HepG2 (cell line): ENCODE measurements around the gene NPSR1. TPM values are rescaled to one million over a fixed set of nuclear protein-coding genes. Genes with fewer than 3 reads are reported as not detected.

Source experiments
- ARNT ChIP-seq: fragments of 450-650 bp; IDR thresholded peaks from 2 replicates; pipeline ENCODE4 v1.6.1; 2017
- CBX5 ChIP-seq: sonication (generic); formaldehyde crosslinking; IDR thresholded peaks from 2 replicates; pipeline ENCODE4 v1.4.0; 2020; ENCODE audit warnings: missing genetic modification reagents, borderline replicate concordance
- HES4 ChIP-seq: sonication (generic); formaldehyde crosslinking; IDR thresholded peaks from 2 replicates; pipeline ENCODE4 v1.9.0; 2021; ENCODE audit warnings: mild to moderate bottlenecking, missing genetic modification reagents, borderline replicate concordance
- HOXA5 ChIP-seq: sonication (generic); formaldehyde crosslinking; IDR thresholded peaks from 2 replicates; pipeline ENCODE4 v1.4.0; 2020; ENCODE audit warnings: missing genetic modification reagents
- MEIS2 ChIP-seq: sonication (generic); formaldehyde crosslinking; IDR thresholded peaks from 2 replicates; pipeline ENCODE4 v1.9.0; 2021; ENCODE audit warnings: mild to moderate bottlenecking, missing genetic modification reagents
- NFE2 ChIP-seq: sonication (generic); formaldehyde crosslinking; IDR thresholded peaks from 2 replicates; pipeline ENCODE4 v1.4.0; 2020; ENCODE audit warnings: missing genetic modification reagents
- RBM22 ChIP-seq: fragments of 200-400 bp; formaldehyde crosslinking; optimal IDR thresholded peaks from 2 replicates; pipeline ENCODE3; 2017; ENCODE audit warnings: mild to moderate bottlenecking, low read length, moderate library complexity
- UBTF ChIP-seq: sonication (generic); formaldehyde crosslinking; IDR thresholded peaks from 2 replicates; pipeline ENCODE4 v1.4.0; 2020; ENCODE audit warnings: mild to moderate bottlenecking, missing genetic modification reagents
- ZFP36 ChIP-seq: fragments of 150-350 bp; IDR thresholded peaks from 2 replicates; pipeline ENCODE4 v1.6.1; 2018; ENCODE audit warnings: borderline replicate concordance, low read length, low read depth; ENCODE audit not compliant: partially characterized antibody
- ZNF124 ChIP-seq: sonication (generic); formaldehyde crosslinking; IDR thresholded peaks from 2 replicates; pipeline ENCODE4 v1.4.0; 2020; ENCODE audit warnings: missing genetic modification reagents
- ZNF263 ChIP-seq: sonication (generic); formaldehyde crosslinking; IDR thresholded peaks from 2 replicates; pipeline ENCODE4 v1.4.0; 2020; ENCODE audit warnings: missing genetic modification reagents
- ZNF30 ChIP-seq: sonication (generic); formaldehyde crosslinking; IDR thresholded peaks from 2 replicates; pipeline ENCODE4 v1.5.0; 2020; ENCODE audit warnings: mild to moderate bottlenecking, missing genetic modification reagents
- ZNF891 ChIP-seq: sonication (generic); formaldehyde crosslinking; IDR thresholded peaks from 2 replicates; pipeline ENCODE4 v1.5.0; 2020; ENCODE audit warnings: mild to moderate bottlenecking, missing genetic modification reagents
- polyA plus RNA-seq, 8 experiments: library from polyadenylated mRNA; depleted of rRNA in 3 of 8; stranded (reverse) in 7 of 8; unstranded in 1 of 8; fragments of >200 nt; fragmentation: Illumina TruSeq in 4 of 8; extraction: Trizol in 4 of 8; gene quantifications; 2 replicates each; pipeline versions ENCODE4 v1.2.1 to v1.2.3, GENCODE V29; 2011 to 2016; ENCODE audit warnings: low read depth in 4 of 8, missing spikeins in 1 of 8, mixed read lengths in 1 of 8; ENCODE audit not compliant: insufficient read depth in 1 of 8
- total RNA-seq, 5 experiments: library from RNA; depleted of rRNA; stranded (reverse); fragments of >200 nt; fragmentation: Illumina TruSeq; extraction: Trizol; gene quantifications; 2 replicates each; pipeline ENCODE4 v1.2.3, GENCODE V29; 2016; ENCODE audit warnings: low read depth in 1 of 5
- TF ChIP-seq, protein P1 (sequence below): sonication (generic); formaldehyde crosslinking; IDR thresholded peaks from 2 replicates; pipeline ENCODE4 v1.5.1; 2020; ENCODE audit warnings: mild to moderate bottlenecking, moderate library complexity, missing genetic modification reagents
- TF ChIP-seq, protein P2 (sequence below): sonication (generic); formaldehyde crosslinking; IDR thresholded peaks from 2 replicates; pipeline ENCODE4 v1.5.0; 2020; ENCODE audit warnings: mild to moderate bottlenecking, missing genetic modification reagents
- TF ChIP-seq, protein P3 (sequence below): sonication (generic); formaldehyde crosslinking; conservative IDR thresholded peaks from 2 replicates; pipeline ENCODE4 v1.8.0; 2022; ENCODE audit warnings: mild to moderate bottlenecking, moderate library complexity, missing genetic modification reagents
- TF ChIP-seq, protein P4 (sequence below): sonication (generic); formaldehyde crosslinking; IDR thresholded peaks from 2 replicates; pipeline ENCODE4 v1.4.0; 2020; ENCODE audit warnings: missing genetic modification reagents
- TF ChIP-seq, protein P5 (sequence below): sonication (generic); formaldehyde crosslinking; IDR thresholded peaks from 2 replicates; pipeline ENCODE4 v1.4.0; 2020; ENCODE audit warnings: missing genetic modification reagents

The NPSR1 gene
- total and polyA plus RNA-seq, 2 of the 13 experiments (the other 11 are each of a cell fraction or from before 2014, with no cell fraction given) = not detected

GRCh38 chr7:34747867-34748727 lies 90.1 kb downstream of the NPSR1 start (continued):
- TF ChIP-seq, protein P1, sequence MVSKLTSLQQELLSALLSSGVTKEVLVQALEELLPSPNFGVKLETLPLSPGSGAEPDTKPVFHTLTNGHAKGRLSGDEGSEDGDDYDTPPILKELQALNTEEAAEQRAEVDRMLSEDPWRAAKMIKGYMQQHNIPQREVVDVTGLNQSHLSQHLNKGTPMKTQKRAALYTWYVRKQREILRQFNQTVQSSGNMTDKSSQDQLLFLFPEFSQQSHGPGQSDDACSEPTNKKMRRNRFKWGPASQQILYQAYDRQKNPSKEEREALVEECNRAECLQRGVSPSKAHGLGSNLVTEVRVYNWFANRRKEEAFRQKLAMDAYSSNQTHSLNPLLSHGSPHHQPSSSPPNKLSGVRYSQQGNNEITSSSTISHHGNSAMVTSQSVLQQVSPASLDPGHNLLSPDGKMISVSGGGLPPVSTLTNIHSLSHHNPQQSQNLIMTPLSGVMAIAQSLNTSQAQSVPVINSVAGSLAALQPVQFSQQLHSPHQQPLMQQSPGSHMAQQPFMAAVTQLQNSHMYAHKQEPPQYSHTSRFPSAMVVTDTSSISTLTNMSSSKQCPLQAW (CRISPR knock-in tag) = peak; percentile 95
- TF ChIP-seq HOXA5 (CRISPR knock-in tag) (peak; percentile 32; the same call in 1 of the 2 replicates), ARNT (no peak), HES4 (no peak), ZNF124 (CRISPR knock-in tag) (peak; percentile 39; the same call in 1 of the 2 replicates), ZNF30 (CRISPR knock-in tag) (no peak), UBTF (CRISPR knock-in tag) (peak; percentile 28; the same call in 1 of the 2 replicates), CBX5 (CRISPR knock-in tag) (peak; percentile 69; the same call in 1 of the 2 replicates), RBM22 (no peak), ZFP36 (peak; percentile 95), MEIS2 (CRISPR knock-in tag) (peak; percentile 78), NFE2 (CRISPR knock-in tag) (no peak), ZNF263 (peak; percentile 66; the same call in 1 of the 2 replicates), ZNF891 (0 out of 2 replicates have a peak, but pooled peaks have one; percentile 35)
- TF ChIP-seq, protein P2, sequence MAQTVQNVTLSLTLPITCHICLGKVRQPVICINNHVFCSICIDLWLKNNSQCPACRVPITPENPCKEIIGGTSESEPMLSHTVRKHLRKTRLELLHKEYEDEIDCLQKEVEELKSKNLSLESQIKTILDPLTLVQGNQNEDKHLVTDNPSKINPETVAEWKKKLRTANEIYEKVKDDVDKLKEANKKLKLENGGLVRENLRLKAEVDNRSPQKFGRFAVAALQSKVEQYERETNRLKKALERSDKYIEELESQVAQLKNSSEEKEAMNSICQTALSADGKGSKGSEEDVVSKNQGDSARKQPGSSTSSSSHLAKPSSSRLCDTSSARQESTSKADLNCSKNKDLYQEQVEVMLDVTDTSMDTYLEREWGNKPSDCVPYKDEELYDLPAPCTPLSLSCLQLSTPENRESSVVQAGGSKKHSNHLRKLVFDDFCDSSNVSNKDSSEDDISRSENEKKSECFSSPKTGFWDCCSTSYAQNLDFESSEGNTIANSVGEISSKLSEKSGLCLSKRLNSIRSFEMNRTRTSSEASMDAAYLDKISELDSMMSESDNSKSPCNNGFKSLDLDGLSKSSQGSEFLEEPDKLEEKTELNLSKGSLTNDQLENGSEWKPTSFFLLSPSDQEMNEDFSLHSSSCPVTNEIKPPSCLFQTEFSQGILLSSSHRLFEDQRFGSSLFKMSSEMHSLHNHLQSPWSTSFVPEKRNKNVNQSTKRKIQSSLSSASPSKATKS = 0 out of 2 replicates have a peak, but pooled peaks have one; percentile 34
- TF ChIP-seq, protein P3, sequence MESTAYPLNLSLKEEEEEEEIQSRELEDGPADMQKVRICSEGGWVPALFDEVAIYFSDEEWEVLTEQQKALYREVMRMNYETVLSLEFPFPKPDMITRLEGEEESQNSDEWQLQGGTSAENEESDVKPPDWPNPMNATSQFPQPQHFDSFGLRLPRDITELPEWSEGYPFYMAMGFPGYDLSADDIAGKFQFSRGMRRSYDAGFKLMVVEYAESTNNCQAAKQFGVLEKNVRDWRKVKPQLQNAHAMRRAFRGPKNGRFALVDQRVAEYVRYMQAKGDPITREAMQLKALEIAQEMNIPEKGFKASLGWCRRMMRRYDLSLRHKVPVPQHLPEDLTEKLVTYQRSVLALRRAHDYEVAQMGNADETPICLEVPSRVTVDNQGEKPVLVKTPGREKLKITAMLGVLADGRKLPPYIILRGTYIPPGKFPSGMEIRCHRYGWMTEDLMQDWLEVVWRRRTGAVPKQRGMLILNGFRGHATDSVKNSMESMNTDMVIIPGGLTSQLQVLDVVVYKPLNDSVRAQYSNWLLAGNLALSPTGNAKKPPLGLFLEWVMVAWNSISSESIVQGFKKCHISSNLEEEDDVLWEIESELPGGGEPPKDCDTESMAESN = peak; percentile 85
- TF ChIP-seq, protein P4, sequence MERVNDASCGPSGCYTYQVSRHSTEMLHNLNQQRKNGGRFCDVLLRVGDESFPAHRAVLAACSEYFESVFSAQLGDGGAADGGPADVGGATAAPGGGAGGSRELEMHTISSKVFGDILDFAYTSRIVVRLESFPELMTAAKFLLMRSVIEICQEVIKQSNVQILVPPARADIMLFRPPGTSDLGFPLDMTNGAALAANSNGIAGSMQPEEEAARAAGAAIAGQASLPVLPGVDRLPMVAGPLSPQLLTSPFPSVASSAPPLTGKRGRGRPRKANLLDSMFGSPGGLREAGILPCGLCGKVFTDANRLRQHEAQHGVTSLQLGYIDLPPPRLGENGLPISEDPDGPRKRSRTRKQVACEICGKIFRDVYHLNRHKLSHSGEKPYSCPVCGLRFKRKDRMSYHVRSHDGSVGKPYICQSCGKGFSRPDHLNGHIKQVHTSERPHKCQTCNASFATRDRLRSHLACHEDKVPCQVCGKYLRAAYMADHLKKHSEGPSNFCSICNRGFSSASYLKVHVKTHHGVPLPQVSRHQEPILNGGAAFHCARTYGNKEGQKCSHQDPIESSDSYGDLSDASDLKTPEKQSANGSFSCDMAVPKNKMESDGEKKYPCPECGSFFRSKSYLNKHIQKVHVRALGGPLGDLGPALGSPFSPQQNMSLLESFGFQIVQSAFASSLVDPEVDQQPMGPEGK (CRISPR knock-in tag) = peak; percentile 90
- TF ChIP-seq, protein P5, sequence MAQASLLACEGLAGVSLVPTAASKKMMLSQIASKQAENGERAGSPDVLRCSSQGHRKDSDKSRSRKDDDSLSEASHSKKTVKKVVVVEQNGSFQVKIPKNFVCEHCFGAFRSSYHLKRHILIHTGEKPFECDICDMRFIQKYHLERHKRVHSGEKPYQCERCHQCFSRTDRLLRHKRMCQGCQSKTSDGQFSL (CRISPR knock-in tag) = no peak
